ENCODE measurements around the gene RAP1B.

Gene RAP1B

DNA sequence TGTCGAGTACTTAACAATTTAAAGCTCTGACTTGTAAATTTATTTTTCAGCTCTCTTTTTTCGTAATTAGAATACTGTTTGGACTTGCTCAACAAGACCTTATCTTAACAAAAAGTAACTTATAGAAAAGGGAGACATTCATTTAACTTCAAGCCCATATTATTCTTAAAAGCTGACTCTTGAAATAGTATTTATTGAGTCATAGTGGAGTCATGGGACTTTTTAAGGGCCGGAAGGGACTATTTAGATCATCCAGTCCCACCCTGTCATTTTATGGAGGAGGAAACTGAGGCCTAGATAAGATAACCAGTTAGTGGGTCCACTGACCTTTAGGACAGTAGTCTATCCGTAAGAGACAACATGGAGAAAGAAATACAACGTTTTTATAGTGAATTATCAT lies 1.5 kb downstream of the RAP1B start:
- DNase-seq (ENCODE audit: low spot score), result peak; percentile 51

- DNase-seq (ENCODE audit: low spot score), result peak; percentile 39
Measured at GRCh38 chr12:68612697-68613096, 2.0 kb downstream of the RAP1B start.

GRCh38 chr12:68613209-68613904 lies 2.7 kb downstream of the RAP1B start:
- peak; percentile 57 for DNase-seq (ENCODE audit: low spot score)

GRCh38 chr12:68614105-68614679 lies 3.5 kb downstream of the RAP1B start:
- DNase-seq (ENCODE audit: low spot score), result no peak

- DNase-seq (ENCODE audit: low spot score), result no peak
Measured at GRCh38 chr12:68614769-68615168, 4.1 kb downstream of the RAP1B start.

DNA sequence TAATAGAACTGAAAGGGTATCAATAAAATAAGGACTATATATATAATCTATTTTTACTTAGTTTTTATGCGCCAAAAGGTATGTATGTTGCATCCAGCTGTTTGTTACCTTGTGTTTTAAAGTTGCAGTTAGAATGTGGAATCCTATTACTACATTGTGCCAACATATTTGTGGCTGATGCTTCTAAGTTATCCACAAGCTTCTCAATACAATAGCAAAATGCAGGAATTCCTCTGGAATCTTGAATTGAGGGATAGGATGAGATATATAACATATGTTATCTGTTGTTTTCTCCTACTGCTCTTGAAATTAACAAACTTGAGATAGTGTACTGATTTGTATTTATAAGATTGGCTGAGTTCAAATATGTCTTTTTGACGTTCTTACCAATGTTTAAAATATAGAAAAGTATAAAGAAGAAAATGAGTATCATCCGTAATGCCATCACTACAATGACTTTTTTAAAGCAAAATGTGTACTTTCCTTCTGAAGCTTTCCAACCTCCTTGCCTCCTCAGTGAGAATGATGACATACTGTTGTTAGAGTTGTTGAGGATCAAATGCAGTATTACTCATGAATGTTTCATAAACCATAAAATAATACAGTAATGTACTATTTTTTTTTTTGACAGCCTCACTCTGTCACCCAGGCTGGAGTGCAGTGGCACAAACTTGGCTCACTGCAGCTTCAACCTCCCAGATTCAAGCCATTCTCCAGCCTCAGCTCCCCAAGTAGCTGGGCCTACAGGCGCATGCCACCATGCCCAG lies 6.6 kb downstream of the RAP1B start:
- no peak for DNase-seq (ENCODE audit: low spot score)

DNA sequence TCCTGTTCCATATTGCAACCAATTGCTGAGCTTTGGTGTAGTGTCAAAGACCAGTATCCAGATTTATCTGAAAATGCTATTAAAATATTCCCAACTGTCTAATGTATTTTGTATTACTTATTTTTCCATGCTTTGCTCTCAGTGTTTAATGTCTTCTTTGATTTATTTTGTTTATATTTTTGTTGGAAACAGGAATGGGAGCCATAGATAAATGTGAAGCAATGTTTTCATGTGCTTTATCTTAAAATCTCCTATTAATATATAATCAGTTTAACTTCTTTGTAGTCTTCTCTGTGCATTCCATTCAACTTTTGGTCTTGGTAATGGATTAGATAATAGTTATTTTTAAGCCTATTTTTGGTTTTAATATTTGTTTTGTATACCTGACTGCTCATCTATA lies 8.8 kb downstream of the RAP1B start:
- DNase-seq (ENCODE audit: low spot score), result no peak

GRCh38 chr12:68620519-68621471 lies 10.1 kb downstream of the RAP1B start:
- no peak for DNase-seq (ENCODE audit: low spot score)

- DNase-seq (ENCODE audit: low spot score), result no peak
Measured at GRCh38 chr12:68621472-68622081, 10.9 kb downstream of the RAP1B start.

DNA sequence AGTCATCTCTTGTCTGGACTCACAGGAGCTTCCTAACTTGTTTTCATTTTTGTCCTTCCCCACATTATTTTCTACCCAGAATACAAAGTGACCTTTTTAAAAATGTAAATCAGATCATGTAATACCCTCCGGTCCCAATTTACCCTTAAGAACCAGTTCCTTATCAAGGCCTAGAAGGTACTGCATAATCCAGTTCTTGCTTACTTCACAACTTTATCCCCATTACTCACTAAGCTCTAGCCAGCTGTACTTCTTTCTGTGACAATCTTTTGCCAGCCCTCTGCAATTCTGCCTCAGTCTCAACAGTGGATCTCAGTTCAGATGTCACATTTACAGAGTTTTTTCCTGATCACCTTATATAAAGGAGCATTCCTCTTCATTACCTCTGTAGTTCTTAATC lies 11.6 kb downstream of the RAP1B start:
- DNase-seq (ENCODE audit: low spot score), result no peak

DNA sequence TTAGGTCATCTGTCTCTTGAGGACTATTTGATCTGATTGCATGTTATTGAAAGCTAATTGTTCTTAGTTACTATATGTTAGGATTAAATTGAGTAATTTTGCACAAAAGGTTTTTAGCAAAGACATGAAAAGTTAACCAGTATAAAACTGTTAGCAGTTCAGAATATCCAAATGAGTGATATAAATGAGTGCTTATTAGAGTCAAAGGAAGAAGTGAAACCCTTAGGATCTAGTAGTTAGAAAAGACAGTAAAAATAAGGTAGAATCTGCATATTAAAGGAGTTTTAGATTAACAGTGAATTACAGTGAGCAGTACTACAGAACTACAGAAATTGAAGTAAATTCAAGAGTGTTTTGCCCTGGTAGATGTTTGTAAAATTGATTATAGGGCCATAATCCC lies 12.4 kb downstream of the RAP1B start:
- no peak for DNase-seq (ENCODE audit: low spot score)

- DNase-seq (ENCODE audit: low spot score), result no peak
Measured at GRCh38 chr12:68623984-68624383, 13.3 kb downstream of the RAP1B start.

DNA sequence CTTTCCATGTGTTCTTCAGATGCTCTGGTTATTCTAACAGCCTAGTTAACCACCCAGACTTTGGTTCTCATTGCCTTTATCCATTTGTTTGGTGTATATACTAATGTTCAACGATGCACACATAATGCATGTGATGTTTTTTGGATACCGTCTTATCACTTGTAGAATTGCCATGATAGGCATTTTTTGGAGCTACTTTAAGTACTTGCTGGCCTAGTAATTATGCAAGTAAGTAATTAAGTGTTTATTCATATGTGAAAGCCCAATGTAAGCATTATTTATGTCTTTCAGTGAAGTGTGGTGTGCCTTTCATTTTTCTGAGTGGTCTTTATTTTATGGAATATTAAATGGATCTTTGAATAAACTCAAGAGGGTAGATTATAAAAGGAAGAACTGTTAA lies 14.2 kb downstream of the RAP1B start:
- DNase-seq (ENCODE audit: low spot score), result no peak

DNA sequence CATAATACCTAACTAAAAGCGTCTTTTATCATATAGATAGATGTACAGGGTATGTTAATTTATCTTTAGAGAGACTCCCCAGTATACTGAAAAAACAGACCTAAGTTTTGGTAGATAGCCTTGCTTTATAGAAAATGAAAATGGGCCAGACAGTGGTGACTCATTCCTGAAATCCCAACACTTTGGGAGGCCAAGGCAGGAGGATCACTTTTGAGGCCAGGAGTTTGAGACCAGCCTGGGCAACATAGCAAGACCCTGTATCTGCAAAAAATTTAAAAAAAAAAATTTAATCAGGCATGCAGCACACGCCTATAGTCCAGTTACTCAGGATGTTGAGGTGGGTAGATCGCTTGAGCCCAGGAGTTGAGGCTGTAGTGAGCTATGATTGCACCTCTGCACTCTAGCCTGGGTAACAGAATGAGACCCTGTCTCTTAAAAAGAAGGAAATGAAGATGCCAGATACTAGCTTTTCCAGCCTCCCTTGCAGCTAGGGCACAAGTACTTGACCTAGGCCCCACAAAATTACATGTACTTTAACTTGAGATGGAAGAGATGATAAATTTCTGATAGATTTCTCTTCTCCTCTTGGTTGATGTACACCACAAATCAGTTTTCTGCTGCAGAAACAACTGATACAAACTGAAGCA lies 17.1 kb downstream of the RAP1B start:
- no peak for DNase-seq (ENCODE audit: low spot score)

GRCh38 chr12:68628698-68629097 lies 18.0 kb downstream of the RAP1B start:
- DNase-seq (ENCODE audit: low spot score), result no peak

DNA sequence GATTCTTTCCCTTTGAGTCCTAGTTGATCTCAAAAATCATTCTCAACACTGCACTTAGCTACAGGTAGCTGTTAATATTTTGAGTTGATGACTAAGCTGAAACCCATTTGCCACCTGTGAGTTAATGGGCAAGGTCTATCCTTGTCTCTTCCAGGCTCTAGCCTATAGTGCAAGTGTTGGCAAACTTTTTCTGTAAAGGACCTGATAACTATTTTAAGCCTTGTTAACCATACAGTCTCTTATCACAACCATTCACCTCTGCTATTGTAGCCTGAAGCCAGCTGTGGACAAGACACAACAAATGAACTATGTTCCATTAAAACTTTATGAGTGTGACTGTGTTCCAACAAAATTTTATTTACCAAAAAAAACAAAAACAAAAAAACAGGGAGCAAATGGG lies 19.4 kb downstream of the RAP1B start:
- DNase-seq (ENCODE audit: low spot score), result no peak

DNA sequence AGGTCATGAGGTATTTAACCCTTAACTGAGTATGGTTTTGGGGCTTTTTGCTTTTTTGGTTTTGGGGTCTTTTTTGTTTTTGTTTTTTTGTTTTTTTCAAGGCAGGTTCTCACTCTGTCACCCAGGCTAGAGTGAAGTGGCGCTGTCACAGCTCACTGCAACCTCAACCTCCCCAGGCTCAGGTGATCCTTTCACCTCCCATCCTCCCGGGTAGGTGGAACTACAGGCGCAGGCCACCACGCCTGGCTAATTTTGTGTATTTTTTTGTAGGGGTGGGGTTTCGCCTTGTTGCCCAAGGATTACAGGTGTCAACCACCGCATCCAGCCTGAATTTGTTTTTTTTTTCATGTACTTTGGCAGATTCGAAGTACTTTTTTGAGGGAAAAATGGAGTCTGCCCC lies 19.9 kb downstream of the RAP1B start:
- peak; percentile 36 for DNase-seq (ENCODE audit: low spot score)

DNA sequence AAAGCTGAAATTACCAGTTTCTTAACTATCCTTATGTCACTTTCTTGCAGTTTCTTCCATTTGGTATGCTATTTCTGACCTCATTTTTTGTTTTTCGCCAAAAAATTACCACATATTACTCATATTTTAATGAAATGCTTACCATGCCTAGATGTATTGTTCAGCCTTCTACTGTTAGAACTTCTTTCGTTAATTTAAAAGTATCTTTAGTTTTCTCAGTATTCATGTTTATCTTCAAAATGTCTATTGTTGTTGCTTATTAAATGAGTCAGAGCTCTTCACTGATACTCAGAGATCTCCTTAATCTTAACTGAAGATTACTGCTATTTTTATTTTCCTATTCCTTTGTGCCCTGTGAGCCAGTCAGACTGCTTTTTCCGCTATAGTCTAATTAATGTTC lies 20.5 kb downstream of the RAP1B start:
- no peak for DNase-seq (ENCODE audit: low spot score)

DNA sequence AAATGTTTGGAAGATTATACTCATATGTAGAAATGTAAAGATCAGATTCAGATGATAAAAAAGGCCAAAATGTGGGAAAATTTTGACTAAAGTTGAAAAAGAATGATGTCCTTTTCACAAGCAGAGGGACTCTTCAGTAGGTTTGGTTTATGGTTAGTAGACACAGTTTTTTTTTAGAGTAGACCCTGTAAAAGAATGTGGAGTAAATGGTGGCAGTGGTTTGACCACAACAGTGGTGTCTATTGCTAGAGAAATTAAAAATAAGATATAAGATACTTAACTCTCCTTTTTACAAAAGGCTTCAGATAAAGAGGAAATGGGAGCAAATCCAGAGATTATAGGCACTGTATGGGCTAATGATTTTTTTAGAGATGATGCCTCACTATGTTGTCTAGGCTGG lies 21.8 kb downstream of the RAP1B start:
- no peak for DNase-seq (ENCODE audit: low spot score)

DNA sequence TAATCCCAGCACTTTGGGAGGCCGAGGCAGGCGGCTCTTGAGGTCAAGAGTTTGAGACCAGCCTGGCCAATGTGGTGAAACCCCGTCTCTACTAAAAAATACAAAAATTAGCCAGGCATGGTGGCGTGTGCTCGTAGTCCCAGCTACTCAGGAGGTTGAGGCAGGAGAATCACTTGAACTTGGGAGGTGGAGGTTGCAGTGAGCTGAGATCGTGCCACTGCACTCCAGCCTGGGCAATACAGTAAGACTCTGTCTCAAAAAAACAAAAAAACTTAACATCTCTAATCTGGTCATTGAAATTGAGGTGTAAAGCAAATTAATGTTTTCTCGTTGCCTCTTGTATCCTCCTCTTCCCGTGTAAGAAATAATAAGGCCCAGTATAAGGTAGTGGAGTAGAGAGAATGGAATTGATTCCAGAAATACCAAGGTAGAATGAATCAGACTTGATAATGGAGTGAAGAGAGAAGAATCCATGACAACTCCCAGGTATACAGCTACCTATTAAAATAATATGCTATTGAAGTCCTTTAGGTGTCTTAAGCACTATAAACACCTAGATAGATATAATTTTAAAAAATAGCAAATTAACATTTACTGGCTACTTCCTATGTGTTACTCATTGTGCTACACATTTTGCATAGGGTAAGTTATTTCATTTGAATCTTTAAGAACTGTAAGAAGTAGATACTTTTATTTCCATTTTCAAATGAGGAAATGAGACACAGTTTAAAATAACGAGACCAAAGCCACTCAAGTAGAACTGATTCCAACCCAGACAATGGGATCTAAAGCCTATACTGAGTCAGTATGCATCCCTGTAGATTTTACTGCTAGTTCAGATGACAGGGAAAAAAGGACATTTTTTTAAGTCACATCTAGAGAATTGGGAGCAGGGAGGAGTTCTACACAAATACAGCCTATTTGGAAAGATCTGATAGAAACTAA lies 23.2 kb downstream of the RAP1B start:
- DNase-seq (ENCODE audit: low spot score), result peak; percentile 49
